NCI-H345 (cell line): Measurements from ENCODE around the gene HSD17B1.
"Not testable (repeated sequence)": the region's sequence is repeated elsewhere in the genome, so short reads cannot be mapped to it uniquely, and the experiment has no call there.

Experiments
- DNase-seq: peaks from one replicate; lab custom pipeline; 2025; lab: John Stamatoyannopoulos, UW

The HSD17B1 gene

GRCh38 chr17:42526031-42526444, 26.7 kb upstream of the HSD17B1 start:
- no peak for DNase-seq

GRCh38 chr17:42527932-42528331, 24.8 kb upstream of the HSD17B1 start:
- no peak for DNase-seq

- DNase-seq, result no peak
These were observed 23.7 kb upstream of the HSD17B1 start for GRCh38 chr17:42529061-42529460.

GRCh38 chr17:42530952-42531454, 21.7 kb upstream of the HSD17B1 start:
- peak; percentile 30 for DNase-seq

GRCh38 chr17:42531455-42532354, 21.0 kb upstream of the HSD17B1 start:
- peak; percentile 64 for DNase-seq

GRCh38 chr17:42535155-42536047, 17.3 kb upstream of the HSD17B1 start:
- no peak for DNase-seq

- DNase-seq, result peak; percentile 91
These were observed 16.7 kb upstream of the HSD17B1 start, which contains the start of gene NAGLU for GRCh38 chr17:42536048-42536371. NAGLU (plus strand) TSS chr17:42536241; CDS start chr17:42536273, 32 bp downstream.

- DNase-seq, result peak; percentile 89
These were observed 16.2 kb upstream of the HSD17B1 start for GRCh38 chr17:42536372-42537155.

- no peak for DNase-seq
These were observed 15.4 kb upstream of the HSD17B1 start for GRCh38 chr17:42537156-42537805.

- no peak for DNase-seq
These were observed 14.8 kb upstream of the HSD17B1 start for GRCh38 chr17:42537826-42538451.

- DNase-seq, result no peak
These were observed 14.2 kb upstream of the HSD17B1 start for GRCh38 chr17:42538482-42538881.

- not testable (repeated sequence) for DNase-seq
These were observed 12.2 kb upstream of the HSD17B1 start for GRCh38 chr17:42540558-42540957.

GRCh38 chr17:42541041-42541833, 11.5 kb upstream of the HSD17B1 start:
- DNase-seq, result no peak

GRCh38 chr17:42543190-42544079, 9.3 kb upstream of the HSD17B1 start:
- no peak for DNase-seq

- DNase-seq, result no peak
These were observed 7.8 kb upstream of the HSD17B1 start for GRCh38 chr17:42544874-42545283.

GRCh38 chr17:42545755-42546505, 6.8 kb upstream of the HSD17B1 start:
- not testable (repeated sequence) for DNase-seq

GRCh38 chr17:42547001-42547461, 5.7 kb upstream of the HSD17B1 start:
- DNase-seq, result no peak

- DNase-seq, result no peak
These were observed 5.0 kb upstream of the HSD17B1 start for GRCh38 chr17:42547698-42548069.
